ENCODE results near the gene MEOX1. TPM values are rescaled to one million over a fixed set of nuclear protein-coding genes. Genes with fewer than 3 reads are reported as not detected.

Gene MEOX1
- total and polyA plus RNA-seq, 3 experiments from 2014 or later, result 0.86 to 5.4 (median 1.2) TPM

GRCh38 chr17:43645765-43646481, 15.8 kb downstream of the MEOX1 start:
- no peaks in the 10 kb centered on the region for H3K9me3 Mint-ChIP-seq

DNA sequence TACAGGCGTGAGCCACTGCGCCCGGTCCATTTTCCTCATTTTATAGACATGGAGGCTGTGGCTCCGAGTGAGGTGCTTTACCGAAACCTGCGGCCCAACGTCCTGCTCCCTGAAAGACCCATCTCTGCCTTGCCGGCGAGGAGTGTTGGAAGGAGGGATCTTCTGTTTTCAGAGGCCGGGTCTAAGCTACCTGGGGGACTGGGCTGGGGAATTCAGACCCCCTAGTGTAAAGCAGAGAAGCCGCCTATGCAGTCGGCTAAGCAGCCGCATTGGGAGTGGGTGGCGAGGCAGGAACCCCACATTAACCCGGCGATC, 16.3 kb downstream of the MEOX1 start:
- POLR2A ChIA-PET, result no interaction called here
- Histone ChIP-seq H3K4me3 (ENCODE audit: low read length) (no peak overlapping the region), H3K27me3 (ENCODE audit: insufficient read depth, low read length, poor library complexity, severe bottlenecking) (no peaks in the 10 kb centered on the region), H3K27ac (ENCODE audit: low read depth, low read length) (no peak overlapping the region), H3K9me3 (ENCODE audit: low read length) (no peaks in the 10 kb centered on the region), H3K36me3 (ENCODE audit: insufficient read depth, low read length) (no peaks in the 10 kb centered on the region), H3K4me1 (ENCODE audit: insufficient read depth, low read length) (peaks cover 4% of the 10 kb centered on the region)
- CTCF ChIA-PET, result no interaction called here
- Mint-ChIP-seq H3K36me3 (no peaks in the 10 kb centered on the region), H3K27me3 (peaks cover 13 to 29% of the 10 kb centered on the region in 2 donors), H3K9me3 (no peaks in the 10 kb centered on the region), H3K27ac (no peak overlapping the region), H3K4me3 (no peak overlapping the region), H3K4me1 (peaks cover 7 to 38% (median 14%) of the 10 kb centered on the region in 3 donors)
- DNase-seq, result no peak

More at GRCh38 chr17:43645765-43646481, 15.8 kb downstream of the MEOX1 start:
- Histone ChIP-seq H3K27ac (ENCODE audit: low read depth, low read length) (no peak overlapping the region), H3K4me3 (ENCODE audit: low read length) (no peak overlapping the region), H3K27me3 (ENCODE audit: insufficient read depth, low read length, poor library complexity, severe bottlenecking) (no peaks in the 10 kb centered on the region), H3K9me3 (ENCODE audit: low read length) (no peaks in the 10 kb centered on the region), H3K36me3 (ENCODE audit: insufficient read depth, low read length) (no peaks in the 10 kb centered on the region), H3K4me1 (ENCODE audit: insufficient read depth, low read length) (peaks cover 4% of the 10 kb centered on the region)
- Mint-ChIP-seq H3K27ac (no peak overlapping the region), H3K27me3 (peaks cover 13 to 29% of the 10 kb centered on the region in 2 donors), H3K4me3 (peak overlapping the region in 3 of 7 donors; percentile 11 to 32 (median 29)), H3K4me1 (peaks cover 3 to 33% (median 9%) of the 10 kb centered on the region in 3 donors), H3K36me3 (no peaks in the 10 kb centered on the region)
- DNase-seq, result peak in 1 of 5 donors; percentile 8
- POLR2A ChIA-PET, result no interaction called here
- CTCF ChIA-PET, result no interaction called here

- DNase-seq, result no peak
- H3K9me3 Mint-ChIP-seq, result no peaks in the 10 kb centered on the region
- H3K4me3 ChIP-seq (ENCODE audit: low read length), result no peak overlapping the region
- H3K4me1 ChIP-seq (ENCODE audit: insufficient read depth, low read length), result peaks cover 4% of the 10 kb centered on the region
- no peak overlapping the region for H3K4me3 Mint-ChIP-seq
- H3K27me3 Mint-ChIP-seq, result peaks cover 13 to 29% of the 10 kb centered on the region in 2 donors
- no peaks in the 10 kb centered on the region for H3K9me3 ChIP-seq (ENCODE audit: low read length)
- ChIA-PET POLR2A (no interaction called here), CTCF (no interaction called here)
- no peaks in the 10 kb centered on the region for H3K27me3 ChIP-seq (ENCODE audit: insufficient read depth, low read length, poor library complexity, severe bottlenecking)
- H3K27ac ChIP-seq (ENCODE audit: low read depth, low read length), result no peak overlapping the region
- H3K27ac Mint-ChIP-seq, result no peak overlapping the region
- no peaks in the 10 kb centered on the region for H3K36me3 Mint-ChIP-seq
- H3K36me3 ChIP-seq (ENCODE audit: insufficient read depth, low read length), result no peaks in the 10 kb centered on the region
- H3K4me1 Mint-ChIP-seq, result peaks cover 7 to 43% (median 14%) of the 10 kb centered on the region in 3 donors
Observed at GRCh38 chr17:43644081-43644480, 17.6 kb downstream of the MEOX1 start.

GRCh38 chr17:43641416-43641815, 20.3 kb downstream of the MEOX1 start:
- peak overlapping the region in 6 of 8 donors; percentile 32 to 86 (median 46) for H3K27ac Mint-ChIP-seq
- no peak overlapping the region for H3K4me3 ChIP-seq (ENCODE audit: low read length)

DNA sequence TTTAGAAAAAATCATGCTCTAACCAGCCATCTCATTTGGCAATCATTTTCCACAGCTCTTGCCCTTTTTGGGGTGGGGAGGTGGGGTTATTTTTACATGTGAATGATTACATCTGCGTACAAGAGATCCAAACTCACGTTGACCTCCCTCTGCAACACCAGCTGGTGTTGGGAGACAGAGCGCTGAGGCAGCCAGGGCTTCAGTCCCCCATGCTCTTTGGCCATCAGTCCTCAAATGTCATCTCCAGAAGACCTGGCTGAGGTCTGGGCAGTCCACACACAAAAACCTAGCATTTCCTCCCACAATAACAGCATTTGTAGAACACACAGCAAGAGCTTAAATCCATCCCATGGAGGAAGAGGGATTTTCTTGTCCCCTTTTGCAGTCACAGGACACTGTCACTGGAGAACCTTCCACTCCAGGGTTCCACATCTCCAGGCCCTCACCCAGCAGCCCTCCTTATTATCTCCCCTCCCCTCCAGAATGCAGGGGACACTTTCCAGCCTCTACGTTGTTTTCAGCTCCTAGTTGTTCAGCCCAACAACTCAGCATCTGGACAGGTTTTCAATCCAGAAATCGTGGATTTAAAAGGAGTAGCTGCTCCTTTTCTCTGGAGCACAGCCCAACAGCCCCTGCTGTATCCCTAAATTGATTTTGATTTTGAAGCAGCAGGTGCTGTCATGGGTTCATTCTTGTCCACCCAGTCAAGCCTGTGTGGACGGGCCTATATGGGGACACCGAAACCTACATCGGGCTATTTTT, 21.1 kb downstream of the MEOX1 start:
- peaks cover 4 to 23% (median 11%) of the 10 kb centered on the region in 3 donors for H3K4me1 Mint-ChIP-seq
- H3K4me1 ChIP-seq (ENCODE audit: insufficient read depth, low read length), result peaks cover 4% of the 10 kb centered on the region
- H3K4me3 ChIP-seq (ENCODE audit: low read length), result no peak overlapping the region
- H3K27me3 ChIP-seq (ENCODE audit: insufficient read depth, low read length, poor library complexity, severe bottlenecking), result no peaks in the 10 kb centered on the region
- H3K36me3 Mint-ChIP-seq, result no peaks in the 10 kb centered on the region
- H3K4me3 Mint-ChIP-seq, result peak overlapping the region in 1 of 7 donors; percentile 80
- no peak overlapping the region for H3K27ac ChIP-seq (ENCODE audit: low read depth, low read length)
- H3K9me3 Mint-ChIP-seq, result no peaks in the 10 kb centered on the region
- no peaks in the 10 kb centered on the region for H3K36me3 ChIP-seq (ENCODE audit: insufficient read depth, low read length)
- peaks cover 4 to 8% of the 10 kb centered on the region in 2 donors for H3K27me3 Mint-ChIP-seq
- CTCF ChIA-PET, result interaction anchor here (1.1 to 1.2 kb wide), 2 partner anchors 54 to 64 kb away, joined by 3 to 6 read pairs; no protein-coding TSS in a partner anchor
- H3K27ac Mint-ChIP-seq, result peak overlapping the region in 6 of 8 donors; percentile 24 to 88 (median 57)
- no peak for DNase-seq
- H3K9me3 ChIP-seq (ENCODE audit: low read length), result no peaks in the 10 kb centered on the region
- POLR2A ChIA-PET, result no interaction called here

More at GRCh38 chr17:43641416-43641815, 20.3 kb downstream of the MEOX1 start:
- Histone ChIP-seq H3K4me1 (ENCODE audit: insufficient read depth, low read length) (peaks cover 4% of the 10 kb centered on the region), H3K27ac (ENCODE audit: low read depth, low read length) (no peak overlapping the region), H3K36me3 (ENCODE audit: insufficient read depth, low read length) (no peaks in the 10 kb centered on the region), H3K27me3 (ENCODE audit: insufficient read depth, low read length, poor library complexity, severe bottlenecking) (no peaks in the 10 kb centered on the region), H3K9me3 (ENCODE audit: low read length) (no peaks in the 10 kb centered on the region)
- Mint-ChIP-seq H3K36me3 (no peaks in the 10 kb centered on the region), H3K4me3 (peak overlapping the region in 6 of 7 donors; percentile 27 to 80 (median 58)), H3K4me1 (peaks cover 4 to 25% (median 13%) of the 10 kb centered on the region in 3 donors), H3K27me3 (peaks cover 6 to 10% of the 10 kb centered on the region in 2 donors), H3K9me3 (no peaks in the 10 kb centered on the region)
- no peak for DNase-seq
- CTCF ChIA-PET, result no interaction called here
- POLR2A ChIA-PET, result no interaction called here

DNA sequence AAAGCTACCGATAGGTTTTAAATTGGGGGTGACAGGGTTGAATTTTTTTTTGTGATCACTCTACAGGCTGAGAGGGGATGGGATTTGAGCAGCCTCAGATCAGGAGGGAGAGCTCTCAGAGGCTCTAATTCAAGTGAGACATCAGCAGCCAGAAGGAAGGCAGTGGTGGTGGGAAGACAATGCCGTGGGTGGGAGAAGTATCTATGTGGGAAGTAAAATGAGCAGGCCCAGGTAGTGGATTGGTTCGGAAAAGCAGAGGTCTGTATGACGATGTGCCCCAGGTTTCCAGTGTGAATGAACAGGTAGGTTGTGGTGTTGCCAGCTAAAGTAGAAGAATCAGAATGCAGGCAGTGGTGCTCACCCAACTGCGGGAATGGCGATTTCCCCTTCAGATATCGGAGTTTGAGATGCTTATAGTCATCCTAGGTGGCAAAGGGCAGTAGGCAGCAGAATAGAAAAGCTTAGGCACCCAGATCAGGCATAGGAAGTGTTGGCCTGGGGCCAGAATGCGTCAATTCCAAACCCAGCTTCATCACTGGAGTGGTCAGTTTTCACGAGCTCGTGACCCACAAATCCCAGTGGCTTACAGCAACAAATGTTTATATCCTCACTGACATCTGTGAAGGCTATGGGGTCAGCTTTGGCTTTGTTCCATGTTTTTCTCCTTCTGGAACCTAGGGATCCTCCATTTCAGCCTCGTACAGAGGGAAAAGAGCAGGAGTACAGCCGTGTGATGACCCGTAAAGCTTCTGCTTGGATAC, 24.0 kb downstream of the MEOX1 start:
- H3K9me3 Mint-ChIP-seq, result no peaks in the 10 kb centered on the region
- H3K27ac Mint-ChIP-seq, result no peak overlapping the region
- H3K27me3 Mint-ChIP-seq, result no peaks in the 10 kb centered on the region

DNA sequence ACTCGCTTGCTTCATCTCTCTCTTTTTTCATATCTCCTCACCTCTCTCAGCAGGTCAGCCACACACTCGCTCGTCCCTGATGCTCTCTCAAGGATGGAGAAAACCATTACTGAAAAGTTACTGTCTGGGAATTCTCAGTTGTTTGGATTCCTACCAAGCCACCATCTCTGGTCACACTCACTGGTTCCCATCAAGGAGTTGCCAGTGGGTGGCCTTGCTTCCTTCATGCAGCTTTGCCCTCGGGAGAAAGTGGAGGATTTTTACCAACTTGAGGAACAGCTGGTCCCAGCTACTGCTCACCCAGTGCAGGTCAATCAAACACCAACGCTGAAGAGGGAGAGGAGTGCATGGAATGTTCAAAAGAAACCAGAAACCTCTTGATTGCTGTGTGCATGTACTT, 25.3 kb downstream of the MEOX1 start:
- H3K27me3 Mint-ChIP-seq, result no peaks in the 10 kb centered on the region
- H3K36me3 Mint-ChIP-seq, result no peaks in the 10 kb centered on the region
- ChIA-PET CTCF (interaction anchor here (1.4 kb wide), 1 partner anchor 11 kb away, joined by 3 read pairs; no protein-coding TSS in a partner anchor), POLR2A (no interaction called here)
- H3K9me3 ChIP-seq (ENCODE audit: low read length), result no peaks in the 10 kb centered on the region
- peaks cover 4 to 15% (median 8%) of the 10 kb centered on the region in 3 donors for H3K4me1 Mint-ChIP-seq
- no peak overlapping the region for H3K27ac ChIP-seq (ENCODE audit: low read depth, low read length)
- H3K4me3 ChIP-seq (ENCODE audit: low read length), result no peak overlapping the region
- no peaks in the 10 kb centered on the region for H3K36me3 ChIP-seq (ENCODE audit: insufficient read depth, low read length)
- no peak overlapping the region for H3K4me3 Mint-ChIP-seq
- peaks cover under 1% of the 10 kb centered on the region for H3K4me1 ChIP-seq (ENCODE audit: insufficient read depth, low read length)
- no peaks in the 10 kb centered on the region for H3K27me3 ChIP-seq (ENCODE audit: insufficient read depth, low read length, poor library complexity, severe bottlenecking)
- no peaks in the 10 kb centered on the region for H3K9me3 Mint-ChIP-seq
- no peak overlapping the region for H3K27ac Mint-ChIP-seq
- DNase-seq, result no peak

More for the DNA sequence above, 24.0 kb downstream of the MEOX1 start:
- H3K27ac ChIP-seq (ENCODE audit: low read depth, low read length), result no peak overlapping the region
- peaks cover 4% of the 10 kb centered on the region for H3K4me1 ChIP-seq (ENCODE audit: insufficient read depth, low read length)
- no peak overlapping the region for H3K4me3 ChIP-seq (ENCODE audit: low read length)
- no peak overlapping the region for H3K4me3 Mint-ChIP-seq
- H3K9me3 ChIP-seq (ENCODE audit: low read length), result no peaks in the 10 kb centered on the region
- POLR2A ChIA-PET, result no interaction called here
- no peaks in the 10 kb centered on the region for H3K36me3 ChIP-seq (ENCODE audit: insufficient read depth, low read length)
- CTCF ChIA-PET, result interaction anchor here (1.4 kb wide), 1 partner anchor 13 kb away, joined by 3 read pairs; no protein-coding TSS in a partner anchor
- no peaks in the 10 kb centered on the region for H3K36me3 Mint-ChIP-seq
- no peaks in the 10 kb centered on the region for H3K27me3 ChIP-seq (ENCODE audit: insufficient read depth, low read length, poor library complexity, severe bottlenecking)
- no peak for DNase-seq
- H3K4me1 Mint-ChIP-seq, result peaks cover 4 to 17% (median 9%) of the 10 kb centered on the region in 3 donors
